Ishikawa (cell line): Measurements from ENCODE around the gene GRAP.

Experiments
- CEBPB ChIP-seq: IDR thresholded peaks from 2 replicates; pipeline ENCODE4 v1.6.1; 2012
- EGR1 ChIP-seq: IDR thresholded peaks from 2 replicates; pipeline ENCODE4 v1.6.1; 2012
- EP300 ChIP-seq: IDR thresholded peaks from 2 replicates; pipeline ENCODE4 v1.6.1; 2012; ENCODE audit warnings: borderline replicate concordance
- FOXM1 ChIP-seq: IDR thresholded peaks from 2 replicates; pipeline ENCODE4 v1.6.1; 2012; ENCODE audit warnings: low read depth, borderline replicate concordance
- MAX ChIP-seq: IDR thresholded peaks from 2 replicates; pipeline ENCODE4 v1.6.1; 2012
- NFIC ChIP-seq: IDR thresholded peaks from 2 replicates; pipeline ENCODE4 v1.6.1; 2012
- RAD21 ChIP-seq: IDR thresholded peaks from 2 replicates; pipeline ENCODE4 v1.6.1; 2012; ENCODE audit warnings: low read depth
- TAF1 ChIP-seq: IDR thresholded peaks from 2 replicates; pipeline ENCODE4 v1.6.1; 2012; ENCODE audit warnings: low read depth, mild to moderate bottlenecking
- TCF12 ChIP-seq: IDR thresholded peaks from 2 replicates; pipeline ENCODE4 v1.6.1; 2012; ENCODE audit warnings: low read depth
- ZBTB7A ChIP-seq: IDR thresholded peaks from 2 replicates; pipeline ENCODE4 v1.6.1; 2012; ENCODE audit warnings: low read depth
- TF ChIP-seq, protein P1 (sequence below): IDR thresholded peaks from 2 replicates; pipeline ENCODE4 v1.6.1; 2012; ENCODE audit warnings: low read depth, mild to moderate bottlenecking

- no peak for TF ChIP-seq FOXM1
- TF ChIP-seq MAX: no peak
- TF ChIP-seq CEBPB: no peak
- TF ChIP-seq EP300: no peak
- TF ChIP-seq RAD21: no peak
- TF ChIP-seq TAF1: no peak
- no peak for TF ChIP-seq EGR1
- no peak for TF ChIP-seq NFIC
- TF ChIP-seq, protein P1, sequence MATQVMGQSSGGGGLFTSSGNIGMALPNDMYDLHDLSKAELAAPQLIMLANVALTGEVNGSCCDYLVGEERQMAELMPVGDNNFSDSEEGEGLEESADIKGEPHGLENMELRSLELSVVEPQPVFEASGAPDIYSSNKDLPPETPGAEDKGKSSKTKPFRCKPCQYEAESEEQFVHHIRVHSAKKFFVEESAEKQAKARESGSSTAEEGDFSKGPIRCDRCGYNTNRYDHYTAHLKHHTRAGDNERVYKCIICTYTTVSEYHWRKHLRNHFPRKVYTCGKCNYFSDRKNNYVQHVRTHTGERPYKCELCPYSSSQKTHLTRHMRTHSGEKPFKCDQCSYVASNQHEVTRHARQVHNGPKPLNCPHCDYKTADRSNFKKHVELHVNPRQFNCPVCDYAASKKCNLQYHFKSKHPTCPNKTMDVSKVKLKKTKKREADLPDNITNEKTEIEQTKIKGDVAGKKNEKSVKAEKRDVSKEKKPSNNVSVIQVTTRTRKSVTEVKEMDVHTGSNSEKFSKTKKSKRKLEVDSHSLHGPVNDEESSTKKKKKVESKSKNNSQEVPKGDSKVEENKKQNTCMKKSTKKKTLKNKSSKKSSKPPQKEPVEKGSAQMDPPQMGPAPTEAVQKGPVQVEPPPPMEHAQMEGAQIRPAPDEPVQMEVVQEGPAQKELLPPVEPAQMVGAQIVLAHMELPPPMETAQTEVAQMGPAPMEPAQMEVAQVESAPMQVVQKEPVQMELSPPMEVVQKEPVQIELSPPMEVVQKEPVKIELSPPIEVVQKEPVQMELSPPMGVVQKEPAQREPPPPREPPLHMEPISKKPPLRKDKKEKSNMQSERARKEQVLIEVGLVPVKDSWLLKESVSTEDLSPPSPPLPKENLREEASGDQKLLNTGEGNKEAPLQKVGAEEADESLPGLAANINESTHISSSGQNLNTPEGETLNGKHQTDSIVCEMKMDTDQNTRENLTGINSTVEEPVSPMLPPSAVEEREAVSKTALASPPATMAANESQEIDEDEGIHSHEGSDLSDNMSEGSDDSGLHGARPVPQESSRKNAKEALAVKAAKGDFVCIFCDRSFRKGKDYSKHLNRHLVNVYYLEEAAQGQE: no peak
- no peak for TF ChIP-seq ZBTB7A
- TF ChIP-seq TCF12: no peak
These were observed 50.3 kb downstream of the GRAP start for GRCh38 chr17:18996458-18996857.
